Prostate gland (tissue), 2 donors: ENCODE measurements around the gene CTNND2. TPM values are rescaled to one million over a fixed set of nuclear protein-coding genes. Genes with fewer than 3 reads are reported as not detected.

ENCODE experiments used
- DNase-seq: peaks from one replicate; pipeline ENCODE4 v3.0.0-alpha.2; 2019; ENCODE audit warnings: low spot score
- H3K27ac ChIP-seq, 2 donors: fragments of 200-600 bp; sonication (generic); 2 replicates each; pipeline ENCODE4 v1.5.1; 2017 to 2019
- H3K27me3 ChIP-seq: fragments of 200-600 bp; sonication (generic); replicated peaks from 2 replicates; pipeline ENCODE4 v1.5.1; 2019; ENCODE audit not compliant: insufficient read depth
- H3K36me3 ChIP-seq, 2 donors: fragments of 200-600 bp; sonication (generic); 1 replicate in 1 of 2; 2 replicates in 1 of 2; pipeline versions ENCODE4 v1.5.1 to v1.8.1; 2017 to 2019
- H3K4me1 ChIP-seq: fragments of 200-600 bp; sonication (generic); replicated peaks from 2 replicates; pipeline ENCODE4 v1.5.1; 2019
- H3K4me3 ChIP-seq, 2 donors: fragments of 200-600 bp; sonication (generic); 2 replicates each; pipeline ENCODE4 v1.5.1; 2017 to 2019
- H3K9me3 ChIP-seq: fragments of 200-600 bp; sonication (generic); 2 replicates; pipeline ENCODE4 v1.5.1; 2017
- CTCF ChIP-seq, 4 experiments: fragments of 200-600 bp in 2 of 4; fragments of 450-650 bp in 2 of 4; sonication (generic) in 2 of 4; IDR thresholded peaks; 1 replicate in 3 of 4; 2 replicates in 1 of 4; pipeline ENCODE4 v1.5.1; 2016 to 2019; ENCODE audit warnings: antibody characterized with exemption in 4 of 4, mild to moderate bottlenecking in 2 of 4, moderate library complexity in 2 of 4
- POLR2A ChIP-seq: fragments of 450-650 bp; IDR thresholded peaks from one replicate; pipeline ENCODE4 v1.6.1; 2016; ENCODE audit warnings: antibody characterized with exemption, mild to moderate bottlenecking
- POLR2AphosphoS5 ChIP-seq: sonication (generic); formaldehyde crosslinking; IDR thresholded peaks from one replicate; pipeline ENCODE4 v1.6.1; 2017; ENCODE audit warnings: antibody characterized with exemption
- WGBS: methylation state at CpG from one replicate; pipeline ENCODE4 v1.1.5; 2018; 5-methylcytosine and 5-hydroxymethylcytosine counted together
- intact Hi-C: fragments of 100-400 bp; cut with DNase I; formaldehyde crosslinking; loops from one replicate; pipeline ENCODE4 v1.14.2; 2022
- total RNA-seq, 2 donors: library from RNA; depleted of rRNA; stranded (reverse); fragments of >200 nt; gene quantifications; one replicate each; pipeline ENCODE4 v1.1.0, GENCODE V29; 2016

CTNND2 gene
- total RNA-seq, 2 donors from 2014 or later = 5.5 to 11.2 TPM

GRCh38 chr5:11522796-11523195, 381.4 kb downstream of the CTNND2 start:
- H3K27ac ChIP-seq = no peak overlapping the region
- no peak for TF ChIP-seq CTCF (IDR thresholded peaks at IDR 0.05)
- TF ChIP-seq POLR2AphosphoS5 = no peak
- no peak for TF ChIP-seq POLR2A
- no peak overlapping the region for H3K4me3 ChIP-seq
- intact Hi-C loops = no loop called here
- no peak for DNase-seq
- no peaks in the 10 kb centered on the region for H3K36me3 ChIP-seq
- H3K27me3 ChIP-seq = no peaks in the 10 kb centered on the region
- WGBS = 90% methylated on average over 4 of the region's 4 CpGs
- no peaks in the 10 kb centered on the region for H3K9me3 ChIP-seq
- H3K4me1 ChIP-seq = no peaks in the 10 kb centered on the region

- no peak for TF ChIP-seq POLR2A
- no peak for TF ChIP-seq POLR2AphosphoS5
- TF ChIP-seq CTCF (IDR thresholded peaks at IDR 0.05) = no peak
- H3K4me3 ChIP-seq = no peak overlapping the region
- 98% methylated on average over 3 of the region's 3 CpGs for WGBS
- no peaks in the 10 kb centered on the region for H3K4me1 ChIP-seq
- H3K27me3 ChIP-seq = no peaks in the 10 kb centered on the region
- DNase-seq = no peak
- H3K36me3 ChIP-seq = no peaks in the 10 kb centered on the region
- intact Hi-C loops = no loop called here
- no peaks in the 10 kb centered on the region for H3K9me3 ChIP-seq
- H3K27ac ChIP-seq = no peak overlapping the region
Measured at GRCh38 chr5:11520241-11520930, 383.9 kb downstream of the CTNND2 start.

- intact Hi-C loops = no loop called here
- TF ChIP-seq POLR2AphosphoS5 (no peak), POLR2A (no peak), CTCF (IDR thresholded peaks at IDR 0.05) (no peak)
- Histone ChIP-seq H3K4me1 (no peaks in the 10 kb centered on the region), H3K36me3 (no peaks in the 10 kb centered on the region), H3K4me3 (no peak overlapping the region), H3K27me3 (no peaks in the 10 kb centered on the region), H3K9me3 (no peaks in the 10 kb centered on the region), H3K27ac (no peak overlapping the region)
- WGBS = 83% methylated on average over 2 of the region's 2 CpGs
- no peak for DNase-seq
Measured at GRCh38 chr5:11519236-11519635, 385.0 kb downstream of the CTNND2 start.

GRCh38 chr5:11518676-11519075, 385.6 kb downstream of the CTNND2 start:
- no peaks in the 10 kb centered on the region for H3K27me3 ChIP-seq
- no peak overlapping the region for H3K27ac ChIP-seq
- TF ChIP-seq CTCF (IDR thresholded peaks at IDR 0.05) (no peak), POLR2AphosphoS5 (no peak), POLR2A (no peak)
- no peaks in the 10 kb centered on the region for H3K36me3 ChIP-seq
- DNase-seq = no peak
- 88% methylated on average over 2 of the region's 2 CpGs for WGBS
- H3K4me1 ChIP-seq = no peaks in the 10 kb centered on the region
- no peaks in the 10 kb centered on the region for H3K9me3 ChIP-seq
- H3K4me3 ChIP-seq = no peak overlapping the region
- intact Hi-C loops = no loop called here

GRCh38 chr5:11514705-11515432, 389.4 kb downstream of the CTNND2 start:
- 68% methylated on average over 11 of the region's 11 CpGs for WGBS
- H3K36me3 ChIP-seq = no peaks in the 10 kb centered on the region
- no peak for TF ChIP-seq CTCF (IDR thresholded peaks at IDR 0.05)
- no peak for TF ChIP-seq POLR2A
- no peak for TF ChIP-seq POLR2AphosphoS5
- H3K27ac ChIP-seq = no peak overlapping the region
- intact Hi-C loops = no loop called here
- DNase-seq = no peak
- H3K4me3 ChIP-seq = no peak overlapping the region
- no peaks in the 10 kb centered on the region for H3K4me1 ChIP-seq
- H3K9me3 ChIP-seq = no peaks in the 10 kb centered on the region
- H3K27me3 ChIP-seq = no peaks in the 10 kb centered on the region
